Smooth muscle cell (in vitro differentiated cells): ENCODE data around the gene EDRF1. TPM values are rescaled to one million over a fixed set of nuclear protein-coding genes. Genes with fewer than 3 reads are reported as not detected.

Experiments
- DNase-seq: peaks from one replicate; lab custom pipeline; 2025; ENCODE audit not compliant: unreplicated experiment; lab: John Stamatoyannopoulos, UW
- H2AFZ ChIP-seq: fragments of 200-600 bp; sonication (generic); 2 replicates; pipeline ENCODE4 v1.6.0; 2016; ENCODE audit warnings: antibody characterized with exemption, low read depth, mild to moderate bottlenecking
- H3F3A ChIP-seq: fragments of 200-600 bp; sonication (generic); 2 replicates; pipeline ENCODE4 v1.6.0; 2017; ENCODE audit warnings: antibody characterized with exemption, low read depth
- H3K27ac ChIP-seq: fragments of 200-600 bp; sonication (generic); 2 replicates; pipeline ENCODE4 v1.5.1; 2016; ENCODE audit warnings: low read depth, mild to moderate bottlenecking
- H3K27me3 ChIP-seq: fragments of 200-600 bp; sonication (generic); 2 replicates; pipeline ENCODE4 v1.6.1; 2016; ENCODE audit warnings: low read depth, mild to moderate bottlenecking
- H3K36me3 ChIP-seq: fragments of 200-600 bp; sonication (generic); 2 replicates; pipeline ENCODE4 v1.5.1; 2016; ENCODE audit warnings: low read depth
- H3K4me1 ChIP-seq: fragments of 200-600 bp; sonication (generic); 2 replicates; pipeline ENCODE4 v1.5.1; 2016; ENCODE audit warnings: low read depth
- H3K4me2 ChIP-seq: fragments of 200-600 bp; sonication (generic); 2 replicates; pipeline ENCODE4 v1.6.0; 2016; ENCODE audit warnings: mild to moderate bottlenecking
- H3K4me3 ChIP-seq: fragments of 200-600 bp; sonication (generic); 2 replicates; pipeline ENCODE4 v1.5.1; 2016; ENCODE audit warnings: mild to moderate bottlenecking
- H3K79me2 ChIP-seq: fragments of 200-600 bp; sonication (generic); 2 replicates; pipeline ENCODE4 v1.6.0; 2016; ENCODE audit warnings: low read depth, mild to moderate bottlenecking
- H3K9ac ChIP-seq: fragments of 200-600 bp; sonication (generic); 2 replicates; pipeline ENCODE4 v1.6.0; 2016; ENCODE audit warnings: low read depth
- H3K9me3 ChIP-seq: fragments of 200-600 bp; sonication (generic); replicated peaks from 2 replicates; pipeline ENCODE4 v1.5.1; 2016; ENCODE audit warnings: low read depth
- H4K20me1 ChIP-seq: fragments of 200-600 bp; sonication (generic); 2 replicates; pipeline ENCODE4 v1.6.0; 2016; ENCODE audit warnings: low read depth
- CTCF ChIP-seq: fragments of 200-600 bp; sonication (generic); IDR thresholded peaks from 2 replicates; pipeline ENCODE4 v1.5.1; 2017; ENCODE audit warnings: borderline replicate concordance, mild to moderate bottlenecking, antibody characterized with exemption; ENCODE audit not compliant: insufficient read depth, poor library complexity, severe bottlenecking
- WGBS: methylation state at CpG from one replicate; pipeline ENCODE4 v1.1.7; 2016; ENCODE audit warnings: low lambda C conversion rate; 5-methylcytosine and 5-hydroxymethylcytosine counted together
- polyA plus RNA-seq: library from polyadenylated mRNA; unstranded; fragments of >200 nt; fragmentation: Nextera tagmentation; extraction: Ambion mirVana; gene quantifications from 2 replicates; pipeline ENCODE4 v1.2.1, GENCODE V29; 2016
- total RNA-seq: library from RNA; depleted of rRNA; stranded (reverse); fragments of >200 nt; gene quantifications from 2 replicates; pipeline ENCODE4 v1.2.3, GENCODE V29; 2014

Gene EDRF1
- total and polyA plus RNA-seq, 2 experiments from 2014 or later, result 8.5 to 22.0 TPM

GRCh38 chr10:125757742-125758141 lies 38.2 kb downstream of the EDRF1 start:
- Histone ChIP-seq H3K4me2 (no peak overlapping the region), H3K27ac (no peak overlapping the region), H3K4me3 (no peak overlapping the region), H2AFZ (no peak overlapping the region), H3K9ac (no peak overlapping the region), H4K20me1 (no peaks in the 10 kb centered on the region), H3K4me1 (peaks cover 14% of the 10 kb centered on the region), H3K9me3 (no peaks in the 10 kb centered on the region), H3F3A (no peaks in the 10 kb centered on the region), H3K36me3 (peaks cover 20% of the 10 kb centered on the region), H3K79me2 (no peaks in the 10 kb centered on the region), H3K27me3 (no peaks in the 10 kb centered on the region)
- TF ChIP-seq CTCF, result no peak
- 96% methylated on average over 4 of the region's 4 CpGs for WGBS
- no peak for DNase-seq

- Histone ChIP-seq H3K4me2 (no peak overlapping the region), H3K79me2 (no peaks in the 10 kb centered on the region), H3K27ac (no peak overlapping the region), H4K20me1 (no peaks in the 10 kb centered on the region), H3K4me1 (peaks cover 14% of the 10 kb centered on the region), H2AFZ (no peak overlapping the region), H3K36me3 (peaks cover 23% of the 10 kb centered on the region), H3K27me3 (no peaks in the 10 kb centered on the region), H3F3A (no peaks in the 10 kb centered on the region), H3K9me3 (no peaks in the 10 kb centered on the region), H3K4me3 (no peak overlapping the region), H3K9ac (no peak overlapping the region)
- TF ChIP-seq CTCF, result no peak
- WGBS, result 91% methylated on average over 1 of the region's 1 CpG
- DNase-seq, result no peak
Observed at GRCh38 chr10:125761961-125762360, 42.5 kb downstream of the EDRF1 start.

- Histone ChIP-seq H3K27me3 (no peaks in the 10 kb centered on the region), H4K20me1 (no peaks in the 10 kb centered on the region), H3K27ac (no peak overlapping the region), H3K36me3 (peaks cover 23% of the 10 kb centered on the region), H2AFZ (no peak overlapping the region), H3K79me2 (no peaks in the 10 kb centered on the region), H3K9ac (no peak overlapping the region), H3K4me2 (no peak overlapping the region), H3K9me3 (no peaks in the 10 kb centered on the region), H3K4me1 (peaks cover 14% of the 10 kb centered on the region), H3F3A (no peaks in the 10 kb centered on the region), H3K4me3 (no peak overlapping the region)
- TF ChIP-seq CTCF, result no peak
- WGBS, result 96% methylated on average over 24 of the region's 24 CpGs
- no peak for DNase-seq
Observed at GRCh38 chr10:125762692-125763648, 43.5 kb downstream of the EDRF1 start.

GRCh38 chr10:125765835-125766234 lies 46.3 kb downstream of the EDRF1 start:
- no peak for DNase-seq
- Histone ChIP-seq H3K79me2 (no peaks in the 10 kb centered on the region), H2AFZ (no peak overlapping the region), H3K9ac (no peak overlapping the region), H3K36me3 (peaks cover 23% of the 10 kb centered on the region), H3K27ac (no peak overlapping the region), H3K4me1 (peaks cover 11% of the 10 kb centered on the region), H3K9me3 (no peaks in the 10 kb centered on the region), H4K20me1 (no peaks in the 10 kb centered on the region), H3K4me3 (no peak overlapping the region), H3K27me3 (no peaks in the 10 kb centered on the region), H3K4me2 (no peak overlapping the region), H3F3A (no peaks in the 10 kb centered on the region)
- WGBS, result 100% methylated on average over 2 of the region's 2 CpGs
- TF ChIP-seq CTCF, result no peak
